Right lung (tissue), 5 donors: ENCODE measurements around the gene ITPK1. TPM values are rescaled to one million over a fixed set of nuclear protein-coding genes. Genes with fewer than 3 reads are reported as not detected.
"Not testable (repeated sequence)": the region's sequence is repeated elsewhere in the genome, so short reads cannot be mapped to it uniquely, and the experiment has no call there.

Source experiments
- DNase-seq, 2 donors: peaks; one replicate each; pipeline ENCODE4 v3.0.0-alpha.2; 2013
- polyA plus RNA-seq, 5 donors: library from polyadenylated mRNA; unstranded; fragments of 120-200 nt; gene quantifications; one replicate each; pipeline versions ENCODE4 v1.2.1 to v1.2.3, GENCODE V29; 2013; ENCODE audit warnings: inconsistent platforms in 1 of 5, low replicate concordance in 1 of 5; ENCODE audit not compliant: insufficient read length in 5 of 5, insufficient read depth in 1 of 5

Gene ITPK1
- polyA plus RNA-seq, 5 donors: 17.4 to 26.1 (median 19.9) TPM

GRCh38 chr14:93062013-93062412, 53.7 kb downstream of the ITPK1 start:
- DNase-seq: not testable (repeated sequence)

GRCh38 chr14:93061380-93062012, 54.2 kb downstream of the ITPK1 start:
- DNase-seq: no peak

DNA sequence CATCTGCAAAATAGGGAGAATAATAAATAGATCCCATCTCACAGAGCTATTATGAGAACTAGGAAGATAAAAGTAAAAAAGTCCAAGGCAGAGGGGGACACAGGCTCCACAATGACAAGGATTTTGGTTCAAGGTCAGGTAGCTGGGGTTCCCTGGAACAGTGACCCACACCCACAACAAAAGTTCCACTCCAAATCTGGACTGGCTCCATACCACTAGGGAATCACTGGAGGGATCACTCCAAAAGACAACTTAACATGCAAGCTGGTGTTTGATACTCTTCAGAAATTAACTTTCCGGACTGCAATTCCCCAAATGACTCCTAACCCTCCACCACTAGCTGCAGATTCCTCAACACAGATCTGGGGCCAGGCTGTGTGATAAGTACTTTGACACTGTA, 54.9 kb downstream of the ITPK1 start:
- no peak for DNase-seq

GRCh38 chr14:93059917-93060545, 55.7 kb downstream of the ITPK1 start:
- DNase-seq: no peak

DNA sequence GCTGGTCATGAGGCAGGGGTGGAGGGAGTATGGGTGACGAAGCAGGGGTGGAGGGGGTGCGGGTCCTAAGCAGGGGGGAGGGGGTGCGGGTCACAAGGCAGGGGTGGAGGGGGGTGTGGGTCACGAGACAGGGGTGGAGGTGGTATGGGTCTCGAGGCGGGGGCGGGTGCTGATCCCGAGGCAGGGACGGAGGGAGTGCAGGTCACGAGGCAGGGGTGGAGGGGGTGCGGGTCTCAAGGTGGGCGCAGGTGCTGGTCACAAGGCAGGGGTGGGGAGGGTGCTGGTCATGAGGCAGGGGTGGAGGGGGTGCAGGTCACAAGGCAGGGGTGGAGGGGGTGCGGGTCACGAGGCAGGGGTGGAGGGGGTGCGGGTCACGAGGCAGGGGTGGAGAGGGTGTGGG, 56.5 kb downstream of the ITPK1 start:
- no peak for DNase-seq

GRCh38 chr14:93057586-93058280, 58.0 kb downstream of the ITPK1 start:
- DNase-seq: no peak

GRCh38 chr14:93056840-93057585, 58.7 kb downstream of the ITPK1 start:
- DNase-seq: no peak

- no peak for DNase-seq
These were observed 59.4 kb downstream of the ITPK1 start for GRCh38 chr14:93056166-93056839.

DNA sequence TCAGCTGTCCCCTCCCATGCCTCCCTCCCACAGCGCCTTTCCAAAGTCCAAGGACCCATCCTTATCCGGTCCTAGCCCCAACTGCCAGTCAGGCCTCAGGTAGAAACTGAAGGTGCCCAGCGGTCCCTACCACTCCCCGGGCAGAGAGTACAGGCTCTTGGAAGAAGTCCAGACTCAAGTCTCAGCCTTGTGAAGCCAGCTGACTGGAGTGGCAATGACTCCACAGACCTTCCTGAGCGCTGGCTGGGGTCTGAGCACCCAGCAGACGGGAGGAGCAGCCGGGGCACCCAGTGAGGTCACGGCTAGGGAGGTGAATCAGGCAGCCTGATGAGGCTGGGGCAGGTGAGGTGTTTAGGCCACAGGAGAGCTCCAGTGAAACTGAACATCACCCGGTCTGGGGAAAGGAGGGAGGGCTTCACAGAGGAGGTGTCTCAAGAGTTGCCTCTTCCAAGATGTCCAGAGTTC, 60.0 kb downstream of the ITPK1 start:
- no peak for DNase-seq

DNA sequence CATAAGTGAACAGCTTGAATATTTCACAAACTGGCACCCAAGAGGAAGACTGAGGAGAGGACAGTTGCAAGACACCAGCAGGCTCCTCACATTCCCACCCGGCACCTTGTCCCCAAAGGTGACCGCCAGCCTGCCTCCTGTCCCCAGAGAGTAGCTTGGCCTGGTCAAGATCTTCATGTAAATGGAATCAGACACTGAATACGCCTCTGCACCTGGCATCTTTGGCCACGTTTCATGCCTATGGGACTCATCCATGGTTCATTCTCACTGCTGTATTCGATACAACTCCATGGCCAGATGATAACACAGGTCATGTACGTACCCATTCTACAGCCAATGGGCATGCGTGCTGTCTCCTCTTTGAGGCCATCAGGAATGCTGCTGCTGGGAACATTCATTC, 60.8 kb downstream of the ITPK1 start:
- DNase-seq: no peak

GRCh38 chr14:93054006-93054405, 61.7 kb downstream of the ITPK1 start:
- no peak for DNase-seq

DNA sequence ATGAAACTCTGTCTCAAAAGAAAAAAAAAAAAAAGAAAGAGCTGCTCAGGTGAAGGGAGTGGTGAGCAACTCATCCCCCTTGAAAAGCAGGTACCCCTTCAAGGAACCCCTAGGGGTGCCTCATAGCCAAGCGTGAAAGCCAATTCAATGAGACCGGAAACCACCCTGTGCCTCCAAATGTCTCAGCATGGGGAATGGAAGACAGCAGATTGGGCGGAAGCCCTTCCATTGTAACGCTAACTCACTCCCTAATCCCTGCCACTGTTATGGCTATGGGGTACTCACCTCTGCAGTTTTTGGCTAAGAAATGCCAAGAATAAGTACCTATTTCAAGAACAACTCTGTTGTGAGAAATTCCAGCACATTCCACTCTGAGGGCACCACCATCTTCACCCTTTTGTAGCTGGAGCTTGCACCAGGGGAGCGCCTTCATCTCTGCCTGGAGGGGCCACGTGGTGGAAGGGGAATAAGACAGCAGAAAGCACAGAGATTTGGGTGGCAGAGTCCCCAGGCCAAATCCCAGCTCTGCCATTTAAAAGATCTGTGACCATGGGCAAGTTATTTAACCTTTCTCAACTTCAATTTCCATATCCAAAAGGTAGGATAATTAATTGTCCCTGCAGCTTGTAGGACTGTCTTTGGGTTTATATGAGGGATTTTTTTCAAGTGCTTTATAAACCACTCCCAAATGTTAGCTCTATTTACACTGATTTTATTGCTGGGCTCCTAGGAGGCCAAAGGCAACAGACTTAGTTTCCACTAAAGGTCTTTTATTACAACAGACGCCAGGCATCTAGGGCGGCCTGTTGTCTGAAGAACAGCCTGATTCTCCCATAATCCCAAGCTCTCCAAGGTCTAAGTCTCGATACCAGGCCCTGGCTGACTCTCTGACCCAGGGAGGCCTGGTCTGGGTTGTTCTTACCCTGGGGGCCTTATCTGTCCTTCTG, 63.9 kb downstream of the ITPK1 start:
- no peak for DNase-seq

DNA sequence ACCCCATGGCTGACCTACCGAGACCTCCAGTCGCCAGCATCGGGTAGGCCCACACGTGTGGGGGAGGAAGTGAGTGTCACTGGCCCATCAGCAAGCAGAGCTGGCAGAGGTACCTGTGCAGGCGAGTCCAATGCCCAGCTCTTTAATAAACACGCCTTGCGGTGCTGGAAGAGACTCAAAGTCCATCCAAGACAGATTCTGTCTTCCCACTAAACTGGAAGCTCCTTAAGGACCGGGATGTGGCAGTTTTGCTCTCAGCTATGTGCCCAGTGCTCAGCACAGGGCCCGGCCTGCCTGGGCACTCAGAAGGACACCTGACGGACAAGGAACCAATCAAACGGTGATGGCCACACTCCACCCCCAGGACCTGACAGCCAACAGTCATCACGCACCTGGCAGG, 65.0 kb downstream of the ITPK1 start:
- DNase-seq: no peak

DNA sequence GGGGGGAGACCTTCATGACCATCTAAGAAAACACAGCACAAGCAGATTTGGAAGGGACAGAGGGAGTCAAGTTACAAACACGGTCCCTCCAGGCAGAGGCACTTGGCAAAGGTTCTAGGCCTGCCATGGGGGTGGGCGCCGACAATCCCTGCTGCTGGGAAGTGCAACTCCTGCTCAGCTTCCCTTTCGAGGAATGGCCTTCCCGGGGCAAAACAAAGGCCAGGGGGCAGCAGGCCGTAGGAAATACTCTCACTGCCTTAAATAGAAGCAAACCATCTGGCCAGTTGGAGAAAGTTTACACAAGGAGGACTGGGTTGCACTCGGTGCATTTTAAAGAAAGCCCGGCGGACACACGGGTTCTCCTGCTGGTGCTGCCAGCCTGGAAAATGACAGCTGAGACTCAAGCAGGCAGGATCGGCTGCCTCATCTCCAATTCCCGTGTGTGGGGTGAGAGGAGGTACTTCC, 65.8 kb downstream of the ITPK1 start:
- peak in 1 of 2 donors; percentile 33 for DNase-seq

DNA sequence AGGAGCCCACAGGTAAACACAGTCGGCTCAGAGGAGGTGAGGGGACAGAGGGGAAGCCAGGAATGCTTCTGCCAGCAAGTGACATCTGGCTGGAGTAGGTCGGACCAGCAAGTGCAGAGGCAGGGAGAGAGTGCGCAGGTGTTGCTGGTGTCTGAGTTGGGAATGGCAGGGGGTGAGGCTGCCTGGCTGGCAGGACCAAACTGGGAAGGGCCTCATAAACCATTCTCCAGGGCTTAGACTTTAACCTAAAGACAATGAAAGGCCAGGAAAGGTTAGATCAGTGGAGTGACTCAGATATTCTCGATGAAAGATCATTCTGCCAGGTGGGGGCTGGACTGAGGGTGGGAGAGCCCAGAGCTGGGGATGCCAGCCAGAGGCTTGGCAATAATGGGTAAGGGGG, 66.4 kb downstream of the ITPK1 start:
- DNase-seq: no peak

- DNase-seq: no peak
These were observed 66.9 kb downstream of the ITPK1 start for GRCh38 chr14:93048843-93049242.

GRCh38 chr14:93047661-93048060, 68.1 kb downstream of the ITPK1 start:
- DNase-seq: no peak

- DNase-seq: no peak
These were observed 68.6 kb downstream of the ITPK1 start for GRCh38 chr14:93047157-93047556.

DNA sequence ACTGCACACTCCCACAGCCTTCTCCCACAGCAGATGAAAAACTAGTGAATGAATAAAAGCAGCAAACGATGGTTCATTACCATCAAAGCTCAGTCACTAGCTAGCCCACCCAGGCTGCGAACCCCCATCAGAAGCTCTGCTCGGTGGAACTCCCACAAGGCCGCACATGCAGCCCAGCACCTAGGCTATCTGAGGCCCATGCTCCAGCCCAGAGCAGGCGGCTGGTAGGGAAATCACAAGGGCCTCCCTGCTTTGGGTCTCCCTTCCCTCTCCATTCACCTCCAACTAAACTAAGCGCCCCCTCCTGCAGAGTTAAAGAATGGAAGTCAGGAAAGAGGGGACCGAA, 69.0 kb downstream of the ITPK1 start:
- no peak for DNase-seq

DNA sequence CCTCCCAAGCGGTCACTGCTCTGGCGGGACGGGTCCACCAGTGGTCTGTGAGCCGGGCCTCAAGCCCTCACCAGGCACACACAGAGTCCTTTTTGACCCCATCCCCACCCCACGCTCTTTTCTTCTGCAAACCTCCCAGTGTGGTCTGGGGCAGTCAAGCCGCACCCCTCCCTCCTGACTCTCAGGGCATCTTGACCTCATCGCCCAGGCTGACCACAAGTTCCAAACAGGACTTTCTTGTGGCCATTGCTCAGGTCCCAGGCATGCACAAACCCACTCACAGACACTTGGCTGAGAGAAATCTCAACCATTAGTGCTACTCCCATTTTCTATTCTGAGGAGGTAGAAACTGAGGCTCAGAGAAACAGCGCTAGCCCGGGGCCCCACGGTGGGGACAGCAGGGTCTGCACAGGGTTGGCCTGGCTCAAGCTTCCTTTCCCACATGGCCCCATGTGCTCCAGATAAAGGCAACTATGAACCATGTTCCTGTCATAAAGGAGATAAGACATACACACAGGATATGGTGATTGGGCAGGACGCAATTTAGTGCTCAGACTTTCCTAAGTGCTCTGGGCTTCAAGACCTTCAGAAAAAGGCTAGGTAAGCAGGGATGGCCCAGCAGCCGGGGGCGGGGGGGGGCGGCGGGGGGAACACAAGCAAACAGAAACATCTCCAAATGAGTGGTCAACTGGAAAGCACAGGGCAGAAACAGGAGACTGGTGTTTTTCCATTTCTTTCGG, 69.6 kb downstream of the ITPK1 start:
- DNase-seq: no peak
